ENCODE results near the gene PRRX2. TPM values are rescaled to one million over a fixed set of nuclear protein-coding genes. Genes with fewer than 3 reads are reported as not detected.

Gene PRRX2
- total RNA-seq, 1 experiment from 2014 or later = 12.7 TPM

GRCh38 chr9:129731477-129732085 lies 66.1 kb downstream of the PRRX2 start:
- peaks cover 7% of the 10 kb centered on the region for H3K4me1 ChIP-seq (ENCODE audit: insufficient read depth, low read length, poor library complexity, severe bottlenecking)
- H3K9me3 ChIP-seq (ENCODE audit: low read depth, low read length, poor library complexity, severe bottlenecking) = no peaks in the 10 kb centered on the region
- no TSS peak for BruUV-seq (replicated peaks)
- ChIA-PET POLR2A (ENCODE audit: low non-redundant PET) (no interaction called here), CTCF (interaction anchor here (0.7 kb wide), 1 partner anchor 11 kb away, joined by 4 read pairs; no protein-coding TSS in a partner anchor)
- no peak overlapping the region for H3K27ac ChIP-seq (ENCODE audit: low read depth, low read length, poor library complexity, severe bottlenecking)
- DNase-seq (ENCODE audit: low spot score) = no peak
- TF ChIP-seq EZH2 (IDR thresholded peaks at IDR 0.05; ENCODE audit: borderline replicate concordance, low read depth, low read length, poor library complexity, severe bottlenecking) = no peak
- no peak for TF ChIP-seq CTCF (conservative IDR thresholded peaks at IDR 0.05; ENCODE audit: low read depth, low read length)
- no peak overlapping the region for H3K4me3 ChIP-seq (ENCODE audit: low read depth, low read length, poor library complexity, severe bottlenecking)
- no peaks in the 10 kb centered on the region for H3K36me3 ChIP-seq (ENCODE audit: insufficient read depth, low read length, poor library complexity, severe bottlenecking)
- intact Hi-C loops (cut with micrococcal nuclease; ENCODE audit: unreplicated experiment) = no loop called here
- H3K27me3 ChIP-seq (replicated peaks; ENCODE audit: insufficient read depth, low read depth, low read length, poor library complexity) = no peaks in the 10 kb centered on the region

GRCh38 chr9:129732100-129732499 lies 66.7 kb downstream of the PRRX2 start:
- TF ChIP-seq CTCF (conservative IDR thresholded peaks at IDR 0.05; ENCODE audit: low read depth, low read length) (no peak), EZH2 (IDR thresholded peaks at IDR 0.05; ENCODE audit: borderline replicate concordance, low read depth, low read length, poor library complexity, severe bottlenecking) (no peak)
- intact Hi-C loops (cut with micrococcal nuclease; ENCODE audit: unreplicated experiment) = no loop called here
- ChIA-PET CTCF (no interaction called here), POLR2A (ENCODE audit: low non-redundant PET) (no interaction called here)
- Histone ChIP-seq H3K27me3 (replicated peaks; ENCODE audit: insufficient read depth, low read depth, low read length, poor library complexity) (no peaks in the 10 kb centered on the region), H3K36me3 (ENCODE audit: insufficient read depth, low read length, poor library complexity, severe bottlenecking) (no peaks in the 10 kb centered on the region), H3K4me3 (ENCODE audit: low read depth, low read length, poor library complexity, severe bottlenecking) (no peak overlapping the region), H3K9me3 (ENCODE audit: low read depth, low read length, poor library complexity, severe bottlenecking) (no peaks in the 10 kb centered on the region), H3K27ac (ENCODE audit: low read depth, low read length, poor library complexity, severe bottlenecking) (no peak overlapping the region), H3K4me1 (ENCODE audit: insufficient read depth, low read length, poor library complexity, severe bottlenecking) (peaks cover 2% of the 10 kb centered on the region)
- no TSS peak for BruUV-seq (replicated peaks)
- no peak for DNase-seq (ENCODE audit: low spot score)

- POLR2A ChIA-PET (ENCODE audit: low non-redundant PET) = no interaction called here
- H3K4me1 ChIP-seq (ENCODE audit: insufficient read depth, low read length, poor library complexity, severe bottlenecking) = no peaks in the 10 kb centered on the region
- CTCF ChIA-PET = interaction anchor here (0.5 kb wide), 1 partner anchor 9 kb away, joined by 3 read pairs; no protein-coding TSS in a partner anchor
- intact Hi-C loops (cut with micrococcal nuclease; ENCODE audit: unreplicated experiment) = no loop called here
- no peak overlapping the region for H3K4me3 ChIP-seq (ENCODE audit: low read depth, low read length, poor library complexity, severe bottlenecking)
- no peaks in the 10 kb centered on the region for H3K36me3 ChIP-seq (ENCODE audit: insufficient read depth, low read length, poor library complexity, severe bottlenecking)
- no peaks in the 10 kb centered on the region for H3K9me3 ChIP-seq (ENCODE audit: low read depth, low read length, poor library complexity, severe bottlenecking)
- BruUV-seq (replicated peaks) = no TSS peak
- TF ChIP-seq CTCF (conservative IDR thresholded peaks at IDR 0.05; ENCODE audit: low read depth, low read length) = no peak
- TF ChIP-seq EZH2 (IDR thresholded peaks at IDR 0.05; ENCODE audit: borderline replicate concordance, low read depth, low read length, poor library complexity, severe bottlenecking) = no peak
- no peak overlapping the region for H3K27ac ChIP-seq (ENCODE audit: low read depth, low read length, poor library complexity, severe bottlenecking)
- H3K27me3 ChIP-seq (replicated peaks; ENCODE audit: insufficient read depth, low read depth, low read length, poor library complexity) = no peaks in the 10 kb centered on the region
- no peak for DNase-seq (ENCODE audit: low spot score)
Measured at GRCh38 chr9:129732946-129733631, 67.6 kb downstream of the PRRX2 start.
